Uterus (tissue), 2 donors: Measurements from ENCODE around the gene MKLN1.

ENCODE experiments used
- CTCF ChIP-seq, 4 experiments: fragments of 200-600 bp in 2 of 4; fragments of 450-650 bp in 2 of 4; sonication (generic) in 2 of 4; IDR thresholded peaks; one replicate each; pipeline ENCODE4 v1.5.1; 2016 to 2019; ENCODE audit warnings: antibody characterized with exemption in 4 of 4, mild to moderate bottlenecking in 2 of 4, moderate library complexity in 1 of 4
- POLR2A ChIP-seq, 2 donors: fragments of 450-650 bp; IDR thresholded peaks; one replicate each; pipeline ENCODE4 v1.6.1; 2016; ENCODE audit warnings: antibody characterized with exemption in 2 of 2, mild to moderate bottlenecking in 1 of 2, moderate library complexity in 1 of 2

- TF ChIP-seq CTCF (IDR thresholded peaks at IDR 0.05) (no peak), POLR2A (IDR thresholded peaks at IDR 0.05) (no peak)
Observed at GRCh38 chr7:131476740-131477139, 149.1 kb downstream of the MKLN1 start.
